ENCODE results near the gene RIMKLA.

The RIMKLA gene

GRCh38 chr1:42348498-42348897 lies 32.1 kb upstream of the RIMKLA start:
- Histone ChIP-seq H3K4me3 (ENCODE audit: low read length) (no peak overlapping the region), H3K36me3 (ENCODE audit: control insufficient read depth, insufficient read depth, low read length, severe bottlenecking) (no peaks in the 10 kb centered on the region), H3K4me1 (ENCODE audit: control insufficient read depth, insufficient read depth, low read length) (no peaks in the 10 kb centered on the region), H3K27me3 (replicated peaks; ENCODE audit: control insufficient read depth, insufficient read depth, low read length) (peaks cover 6% of the 10 kb centered on the region), H3K9me3 (ENCODE audit: control insufficient read depth, low read length) (no peaks in the 10 kb centered on the region), H3K9ac (ENCODE audit: low read length) (no peak overlapping the region)
- DNase-seq (ENCODE audit: low read depth) = no peak

- Histone ChIP-seq H3K27me3 (replicated peaks; ENCODE audit: control insufficient read depth, insufficient read depth, low read length) (peaks cover 6% of the 10 kb centered on the region), H3K9ac (ENCODE audit: low read length) (no peak overlapping the region), H3K4me3 (ENCODE audit: low read length) (no peak overlapping the region), H3K4me1 (ENCODE audit: control insufficient read depth, insufficient read depth, low read length) (no peaks in the 10 kb centered on the region), H3K36me3 (ENCODE audit: control insufficient read depth, insufficient read depth, low read length, severe bottlenecking) (no peaks in the 10 kb centered on the region), H3K9me3 (ENCODE audit: control insufficient read depth, low read length) (no peaks in the 10 kb centered on the region)
- DNase-seq (ENCODE audit: low read depth) = no peak
These were observed 30.5 kb upstream of the RIMKLA start for GRCh38 chr1:42350086-42350485.

- Histone ChIP-seq H3K9me3 (ENCODE audit: control insufficient read depth, low read length) (no peaks in the 10 kb centered on the region), H3K4me3 (ENCODE audit: low read length) (no peak overlapping the region), H3K9ac (ENCODE audit: low read length) (no peak overlapping the region), H3K27me3 (replicated peaks; ENCODE audit: control insufficient read depth, insufficient read depth, low read length) (peaks cover 5% of the 10 kb centered on the region), H3K36me3 (ENCODE audit: control insufficient read depth, insufficient read depth, low read length, severe bottlenecking) (no peaks in the 10 kb centered on the region), H3K4me1 (ENCODE audit: control insufficient read depth, insufficient read depth, low read length) (no peaks in the 10 kb centered on the region)
- no peak for DNase-seq (ENCODE audit: low read depth)
These were observed 21.8 kb upstream of the RIMKLA start for GRCh38 chr1:42358791-42359190.

DNA sequence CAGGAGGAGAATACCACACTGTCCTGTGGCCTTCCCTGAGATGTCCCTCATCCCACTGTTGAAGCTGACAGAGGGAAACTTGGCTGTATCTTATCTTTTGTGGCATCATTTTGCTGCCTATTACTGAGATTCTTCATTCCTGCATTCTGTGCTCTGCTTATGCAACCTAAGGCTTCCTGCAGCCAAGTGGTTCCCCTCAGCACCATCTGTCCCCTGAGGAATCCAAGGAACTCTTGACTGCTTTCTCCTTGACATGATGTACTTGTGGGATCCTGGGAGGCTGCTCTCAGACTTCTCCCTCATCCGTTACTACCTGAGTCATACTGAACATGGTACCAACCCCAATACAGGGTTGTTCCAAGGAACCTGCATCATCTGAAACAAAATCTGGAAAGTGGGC lies 21.1 kb upstream of the RIMKLA start:
- DNase-seq (ENCODE audit: low read depth) = no peak
- H3K36me3 ChIP-seq (ENCODE audit: control insufficient read depth, insufficient read depth, low read length, severe bottlenecking) = no peaks in the 10 kb centered on the region
- no peak overlapping the region for H3K9ac ChIP-seq (ENCODE audit: low read length)
- H3K27me3 ChIP-seq (replicated peaks; ENCODE audit: control insufficient read depth, insufficient read depth, low read length) = peaks cover 5% of the 10 kb centered on the region
- H3K4me3 ChIP-seq (ENCODE audit: low read length) = no peak overlapping the region
- no peaks in the 10 kb centered on the region for H3K9me3 ChIP-seq (ENCODE audit: control insufficient read depth, low read length)
- H3K4me1 ChIP-seq (ENCODE audit: control insufficient read depth, insufficient read depth, low read length) = no peaks in the 10 kb centered on the region

DNA sequence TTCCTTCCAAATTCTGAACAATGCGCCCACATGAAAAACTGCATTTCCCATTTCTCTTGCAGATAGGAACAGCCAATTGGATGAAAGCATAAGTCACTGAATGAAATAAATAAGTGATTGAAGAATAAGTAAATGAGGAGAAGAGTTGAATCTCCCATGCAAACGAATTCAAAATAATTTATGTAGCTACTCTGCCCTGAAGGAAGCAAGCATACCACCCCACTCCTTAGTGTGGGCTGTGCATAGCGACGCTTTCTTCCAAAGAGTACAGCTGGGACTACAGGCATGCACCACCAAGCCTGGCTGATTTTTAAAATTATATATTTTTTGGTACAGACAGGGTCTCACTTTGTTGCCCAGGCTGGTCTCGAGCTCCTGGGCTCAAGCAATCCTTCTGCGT lies 16.5 kb upstream of the RIMKLA start:
- Histone ChIP-seq H3K9me3 (ENCODE audit: control insufficient read depth, low read length) (no peaks in the 10 kb centered on the region), H3K36me3 (ENCODE audit: control insufficient read depth, insufficient read depth, low read length, severe bottlenecking) (no peaks in the 10 kb centered on the region), H3K27me3 (replicated peaks; ENCODE audit: control insufficient read depth, insufficient read depth, low read length) (peaks cover 5% of the 10 kb centered on the region), H3K4me3 (ENCODE audit: low read length) (no peak overlapping the region), H3K9ac (ENCODE audit: low read length) (no peak overlapping the region), H3K4me1 (ENCODE audit: control insufficient read depth, insufficient read depth, low read length) (no peaks in the 10 kb centered on the region)
- no peak for DNase-seq (ENCODE audit: low read depth)

DNA sequence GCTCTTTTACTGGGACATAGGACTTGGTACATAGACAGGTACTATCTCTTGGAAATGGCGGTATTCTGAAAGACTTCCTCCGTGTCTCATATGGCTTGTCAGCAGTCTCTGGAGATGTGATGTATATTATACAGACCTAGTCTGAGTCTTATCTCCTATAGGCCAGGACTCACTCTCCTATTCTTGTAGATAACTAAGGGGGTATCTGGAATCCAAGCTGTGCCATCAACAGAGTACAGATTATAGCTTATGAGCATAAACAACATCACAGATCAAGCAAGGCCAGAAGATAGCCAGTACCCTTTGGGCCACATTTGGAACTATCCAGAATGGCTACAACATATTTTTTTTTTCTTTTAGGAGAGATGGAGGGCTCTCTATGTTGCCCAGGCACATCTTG lies 16.1 kb upstream of the RIMKLA start:
- DNase-seq (ENCODE audit: low read depth) = no peak
- peaks cover 7% of the 10 kb centered on the region for H3K27me3 ChIP-seq (replicated peaks; ENCODE audit: control insufficient read depth, insufficient read depth, low read length)
- no peak overlapping the region for H3K9ac ChIP-seq (ENCODE audit: low read length)
- H3K4me1 ChIP-seq (ENCODE audit: control insufficient read depth, insufficient read depth, low read length) = no peaks in the 10 kb centered on the region
- H3K4me3 ChIP-seq (ENCODE audit: low read length) = no peak overlapping the region
- H3K36me3 ChIP-seq (ENCODE audit: control insufficient read depth, insufficient read depth, low read length, severe bottlenecking) = no peaks in the 10 kb centered on the region
- no peaks in the 10 kb centered on the region for H3K9me3 ChIP-seq (ENCODE audit: control insufficient read depth, low read length)

DNA sequence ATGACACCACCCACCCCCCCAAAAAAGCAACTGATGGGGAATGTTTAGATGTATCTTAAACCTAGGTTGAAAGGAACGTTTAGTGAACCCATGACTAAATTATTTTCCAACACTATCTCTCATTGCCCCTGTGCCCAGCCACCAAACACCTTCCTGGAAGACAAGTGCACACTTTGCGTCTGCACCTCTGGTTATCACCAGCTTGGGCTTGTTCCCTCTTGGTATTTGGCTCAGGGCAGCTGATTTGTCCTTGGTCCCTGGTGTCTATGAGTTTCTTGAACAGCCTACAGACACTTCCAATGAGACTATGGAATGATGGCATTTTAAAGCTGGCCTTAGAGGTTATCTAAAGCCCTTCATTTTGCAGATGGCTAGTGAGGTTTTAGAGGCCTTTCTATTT lies 15.5 kb upstream of the RIMKLA start:
- H3K36me3 ChIP-seq (ENCODE audit: control insufficient read depth, insufficient read depth, low read length, severe bottlenecking) = no peaks in the 10 kb centered on the region
- H3K4me1 ChIP-seq (ENCODE audit: control insufficient read depth, insufficient read depth, low read length) = no peaks in the 10 kb centered on the region
- no peak overlapping the region for H3K9ac ChIP-seq (ENCODE audit: low read length)
- DNase-seq (ENCODE audit: low read depth) = no peak
- peaks cover 12% of the 10 kb centered on the region for H3K27me3 ChIP-seq (replicated peaks; ENCODE audit: control insufficient read depth, insufficient read depth, low read length)
- no peaks in the 10 kb centered on the region for H3K9me3 ChIP-seq (ENCODE audit: control insufficient read depth, low read length)
- no peak overlapping the region for H3K4me3 ChIP-seq (ENCODE audit: low read length)

- H3K27me3 ChIP-seq (replicated peaks; ENCODE audit: control insufficient read depth, insufficient read depth, low read length) = peaks cover 17% of the 10 kb centered on the region
- no peaks in the 10 kb centered on the region for H3K4me1 ChIP-seq (ENCODE audit: control insufficient read depth, insufficient read depth, low read length)
- no peaks in the 10 kb centered on the region for H3K9me3 ChIP-seq (ENCODE audit: control insufficient read depth, low read length)
- H3K9ac ChIP-seq (ENCODE audit: low read length) = no peak overlapping the region
- no peak for DNase-seq (ENCODE audit: low read depth)
- no peaks in the 10 kb centered on the region for H3K36me3 ChIP-seq (ENCODE audit: control insufficient read depth, insufficient read depth, low read length, severe bottlenecking)
- H3K4me3 ChIP-seq (ENCODE audit: low read length) = no peak overlapping the region
These were observed 12.3 kb upstream of the RIMKLA start for GRCh38 chr1:42368096-42368795.

DNA sequence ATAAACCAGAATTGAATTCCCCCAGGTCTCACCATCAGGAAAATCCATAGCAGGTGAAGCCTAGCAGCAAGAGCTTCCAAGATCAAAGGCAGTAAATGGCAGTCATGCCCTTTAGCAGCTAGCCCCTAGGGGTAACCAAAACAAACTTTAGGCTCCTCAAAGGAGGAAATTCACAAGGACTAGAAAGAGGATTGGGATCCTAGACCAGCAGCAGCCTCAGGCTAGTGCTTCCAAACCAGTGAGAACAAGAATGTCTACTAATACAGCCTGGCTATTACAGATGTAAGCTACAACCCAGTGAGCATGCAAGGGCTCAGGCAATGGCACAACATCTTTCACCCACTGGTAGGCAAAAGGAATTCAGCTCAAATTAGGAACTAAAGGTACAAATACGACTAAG lies 11.1 kb upstream of the RIMKLA start:
- Histone ChIP-seq H3K4me1 (ENCODE audit: control insufficient read depth, insufficient read depth, low read length) (no peaks in the 10 kb centered on the region), H3K9me3 (ENCODE audit: control insufficient read depth, low read length) (no peaks in the 10 kb centered on the region), H3K4me3 (ENCODE audit: low read length) (no peak overlapping the region), H3K36me3 (ENCODE audit: control insufficient read depth, insufficient read depth, low read length, severe bottlenecking) (no peaks in the 10 kb centered on the region), H3K27me3 (replicated peaks; ENCODE audit: control insufficient read depth, insufficient read depth, low read length) (peaks cover 17% of the 10 kb centered on the region), H3K9ac (ENCODE audit: low read length) (no peak overlapping the region)
- DNase-seq (ENCODE audit: low read depth) = no peak

GRCh38 chr1:42370876-42371549 lies 9.6 kb upstream of the RIMKLA start:
- no peaks in the 10 kb centered on the region for H3K9me3 ChIP-seq (ENCODE audit: control insufficient read depth, low read length)
- H3K9ac ChIP-seq (ENCODE audit: low read length) = no peak overlapping the region
- H3K27me3 ChIP-seq (replicated peaks; ENCODE audit: control insufficient read depth, insufficient read depth, low read length) = peaks cover 17% of the 10 kb centered on the region
- no peaks in the 10 kb centered on the region for H3K4me1 ChIP-seq (ENCODE audit: control insufficient read depth, insufficient read depth, low read length)
- no peaks in the 10 kb centered on the region for H3K36me3 ChIP-seq (ENCODE audit: control insufficient read depth, insufficient read depth, low read length, severe bottlenecking)
- H3K4me3 ChIP-seq (ENCODE audit: low read length) = no peak overlapping the region
- no peak for DNase-seq (ENCODE audit: low read depth)

- peaks cover 17% of the 10 kb centered on the region for H3K27me3 ChIP-seq (replicated peaks; ENCODE audit: control insufficient read depth, insufficient read depth, low read length)
- H3K4me3 ChIP-seq (ENCODE audit: low read length) = no peak overlapping the region
- H3K9ac ChIP-seq (ENCODE audit: low read length) = no peak overlapping the region
- H3K9me3 ChIP-seq (ENCODE audit: control insufficient read depth, low read length) = no peaks in the 10 kb centered on the region
- no peak for DNase-seq (ENCODE audit: low read depth)
- no peaks in the 10 kb centered on the region for H3K4me1 ChIP-seq (ENCODE audit: control insufficient read depth, insufficient read depth, low read length)
- no peaks in the 10 kb centered on the region for H3K36me3 ChIP-seq (ENCODE audit: control insufficient read depth, insufficient read depth, low read length, severe bottlenecking)
These were observed 7.8 kb upstream of the RIMKLA start for GRCh38 chr1:42372796-42373195.
